HG03432 (cell line): ENCODE results near the gene SMTNL2.
"Not testable (repeated sequence)": the region's sequence is repeated elsewhere in the genome, so short reads cannot be mapped to it uniquely, and the experiment has no call there.

ENCODE experiments used
- ATAC-seq: cut with Tn5 transposase; IDR thresholded peaks from one replicate; pipeline ENCODE4 v1.9.1; 2021; ENCODE audit warnings: mild to moderate bottlenecking, moderate library complexity; ENCODE audit not compliant: unreplicated experiment

The SMTNL2 gene

GRCh38 chr17:4631431-4631830 lies 47.1 kb downstream of the SMTNL2 start:
- no peak for ATAC-seq

GRCh38 chr17:4631836-4632580 lies 47.7 kb downstream of the SMTNL2 start:
- ATAC-seq: no peak

- no peak for ATAC-seq
Measured at GRCh38 chr17:4632581-4632920, 48.2 kb downstream of the SMTNL2 start.

GRCh38 chr17:4633643-4634042 lies 49.3 kb downstream of the SMTNL2 start:
- no peak for ATAC-seq

GRCh38 chr17:4634976-4635375 lies 50.6 kb downstream of the SMTNL2 start:
- no peak for ATAC-seq

GRCh38 chr17:4635823-4636375 lies 51.6 kb downstream of the SMTNL2 start:
- ATAC-seq: no peak

GRCh38 chr17:4636474-4637100 lies 52.3 kb downstream of the SMTNL2 start:
- no peak for ATAC-seq

- ATAC-seq: not testable (repeated sequence)
Measured at GRCh38 chr17:4638766-4639165, 54.4 kb downstream of the SMTNL2 start.

GRCh38 chr17:4639301-4640059 lies 55.2 kb downstream of the SMTNL2 start:
- ATAC-seq: not testable (repeated sequence)

GRCh38 chr17:4640569-4641188 lies 56.4 kb downstream of the SMTNL2 start:
- ATAC-seq: not testable (repeated sequence)

- ATAC-seq: no peak
Measured at GRCh38 chr17:4641297-4642195, 57.2 kb downstream of the SMTNL2 start, which contains the start of gene ALOX15. ALOX15 (minus strand) TSS chr17:4641678; CDS start chr17:4641651, 27 bp downstream.

- ATAC-seq: no peak
Measured at GRCh38 chr17:4642286-4642685, 58.0 kb downstream of the SMTNL2 start.

GRCh38 chr17:4643676-4644075 lies 59.3 kb downstream of the SMTNL2 start:
- ATAC-seq: no peak

GRCh38 chr17:4645642-4646041 lies 61.3 kb downstream of the SMTNL2 start:
- no peak for ATAC-seq

GRCh38 chr17:4648741-4649140 lies 64.4 kb downstream of the SMTNL2 start:
- ATAC-seq: no peak

GRCh38 chr17:4652997-4653396 lies 68.7 kb downstream of the SMTNL2 start:
- no peak for ATAC-seq

GRCh38 chr17:4655933-4656332 lies 71.6 kb downstream of the SMTNL2 start:
- ATAC-seq: not testable (repeated sequence)

- ATAC-seq: no peak
Measured at GRCh38 chr17:4657678-4658077, 73.3 kb downstream of the SMTNL2 start.
